ENCODE measurements around the gene DIPK1C.

DNA sequence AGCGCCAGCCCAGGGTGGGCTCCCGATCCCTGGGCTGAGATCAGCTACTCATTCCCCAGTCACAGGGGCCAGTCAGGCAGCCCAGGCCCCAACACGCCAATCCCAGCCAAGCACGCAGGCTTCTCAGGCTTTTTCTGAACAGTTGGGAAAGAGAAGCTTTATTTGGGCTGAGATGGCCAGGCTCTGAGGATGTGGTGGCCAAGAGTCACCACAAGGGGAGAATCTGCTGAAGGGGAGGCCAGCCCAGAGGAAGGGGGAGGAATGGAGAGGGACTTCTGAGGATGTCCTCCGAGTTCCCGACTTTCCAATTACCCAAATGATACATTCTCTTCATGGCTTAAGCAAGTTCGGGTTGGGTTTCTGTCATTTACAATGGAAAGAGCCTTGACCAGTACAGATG, 2.8 kb upstream of the DIPK1C start:
- TF ChIP-seq, protein P1, sequence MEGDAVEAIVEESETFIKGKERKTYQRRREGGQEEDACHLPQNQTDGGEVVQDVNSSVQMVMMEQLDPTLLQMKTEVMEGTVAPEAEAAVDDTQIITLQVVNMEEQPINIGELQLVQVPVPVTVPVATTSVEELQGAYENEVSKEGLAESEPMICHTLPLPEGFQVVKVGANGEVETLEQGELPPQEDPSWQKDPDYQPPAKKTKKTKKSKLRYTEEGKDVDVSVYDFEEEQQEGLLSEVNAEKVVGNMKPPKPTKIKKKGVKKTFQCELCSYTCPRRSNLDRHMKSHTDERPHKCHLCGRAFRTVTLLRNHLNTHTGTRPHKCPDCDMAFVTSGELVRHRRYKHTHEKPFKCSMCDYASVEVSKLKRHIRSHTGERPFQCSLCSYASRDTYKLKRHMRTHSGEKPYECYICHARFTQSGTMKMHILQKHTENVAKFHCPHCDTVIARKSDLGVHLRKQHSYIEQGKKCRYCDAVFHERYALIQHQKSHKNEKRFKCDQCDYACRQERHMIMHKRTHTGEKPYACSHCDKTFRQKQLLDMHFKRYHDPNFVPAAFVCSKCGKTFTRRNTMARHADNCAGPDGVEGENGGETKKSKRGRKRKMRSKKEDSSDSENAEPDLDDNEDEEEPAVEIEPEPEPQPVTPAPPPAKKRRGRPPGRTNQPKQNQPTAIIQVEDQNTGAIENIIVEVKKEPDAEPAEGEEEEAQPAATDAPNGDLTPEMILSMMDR (IDR thresholded peaks at IDR 0.05), result peak; percentile 57
- TF ChIP-seq EZH2 (IDR thresholded peaks at IDR 0.05) (no peak), EZH2phosphoT487 (IDR thresholded peaks at IDR 0.05) (no peak)

Data from neural progenitor cell (in vitro differentiated cells).